Inflammatory macrophage treated with lipopolysaccharide for 1 hour (primary cell): ENCODE measurements around the gene BORCS6.
A peak's percentile ranks its signal among the peaks of the same experiment; 100 is the strongest.

ENCODE experiments used
- DNase-seq, 2 donors: peaks; one replicate each; pipeline ENCODE4 v3.0.0-alpha.2; 2020 to 2022

BORCS6 gene

DNA sequence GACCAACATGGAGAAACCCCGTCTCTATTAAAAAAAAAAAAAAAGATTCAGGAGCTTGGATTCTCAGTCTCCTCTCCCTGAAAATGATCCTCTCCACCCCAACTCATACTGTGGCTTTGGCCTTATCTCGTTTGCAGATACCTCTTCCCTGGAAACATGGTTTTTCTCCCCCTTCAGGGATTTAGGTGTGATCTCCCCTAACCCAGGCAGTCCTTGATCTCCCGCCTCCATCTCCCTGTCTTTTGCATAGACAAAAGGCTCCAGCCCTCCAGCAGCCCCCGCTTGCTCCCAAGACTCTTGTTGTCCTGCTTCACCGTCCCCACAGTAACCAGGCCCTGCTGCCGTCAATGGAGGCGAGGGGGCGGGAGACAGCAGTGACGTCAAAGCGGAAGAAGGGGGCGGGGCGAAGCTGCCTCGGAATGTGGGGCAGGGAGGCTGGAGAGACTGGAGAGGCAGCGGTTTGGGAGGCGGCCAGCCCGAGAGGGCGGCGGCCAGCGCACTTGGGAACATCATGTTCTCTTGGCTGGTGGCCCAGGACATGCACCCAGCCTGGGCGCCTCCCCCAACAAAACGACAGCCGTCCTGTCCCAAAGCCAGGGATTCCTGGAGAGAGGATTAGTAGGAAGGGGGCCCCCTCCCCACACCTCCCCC, 35.9 kb downstream of the BORCS6 start:
- DNase-seq = peak; percentile 89 to 99

- DNase-seq = peak; percentile 88 to 97
These were observed 36.4 kb downstream of the BORCS6 start for GRCh38 chr17:8153525-8153956.

GRCh38 chr17:8153031-8153451, 36.9 kb downstream of the BORCS6 start:
- no peak for DNase-seq

DNA sequence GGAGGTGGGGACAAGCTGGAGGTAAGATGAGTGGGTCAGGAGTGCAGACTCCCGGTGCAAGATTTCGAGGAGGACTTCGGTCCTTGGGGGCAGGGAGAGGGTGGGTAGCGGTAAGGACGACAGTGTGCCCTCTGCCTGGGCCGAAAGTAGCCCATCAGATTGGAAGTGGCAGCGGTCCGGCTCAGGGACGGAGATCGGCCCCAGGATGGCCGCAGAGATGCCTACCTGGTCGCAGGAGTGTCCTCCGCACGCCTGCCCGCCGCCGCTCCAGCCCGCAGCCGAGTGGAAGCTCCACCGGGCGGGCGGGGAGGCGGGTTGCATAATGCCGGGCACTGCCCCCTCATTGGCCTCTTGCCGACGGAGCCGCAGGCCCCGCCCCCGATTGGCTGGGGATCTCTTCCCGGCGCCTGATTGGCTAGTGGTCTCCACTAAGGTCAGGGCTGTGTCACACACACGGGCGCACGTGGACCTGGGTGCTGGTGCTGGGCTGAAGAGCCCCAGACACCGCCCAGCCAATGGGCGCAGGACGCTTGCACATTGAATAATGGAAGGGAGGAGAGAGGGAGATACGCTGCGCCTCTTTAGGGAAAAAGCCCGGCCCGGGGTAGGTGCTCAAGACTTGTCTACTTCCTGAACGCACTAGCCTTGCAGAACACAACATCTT, 37.7 kb downstream of the BORCS6 start, which contains the start of gene PER1:
Gene PER1 (minus strand): TSS at position 293 of the 664 bp plus-strand sequence. CDS start 1,698 bp downstream, outside the sequence.
- peak; percentile 90 to 95 for DNase-seq

DNA sequence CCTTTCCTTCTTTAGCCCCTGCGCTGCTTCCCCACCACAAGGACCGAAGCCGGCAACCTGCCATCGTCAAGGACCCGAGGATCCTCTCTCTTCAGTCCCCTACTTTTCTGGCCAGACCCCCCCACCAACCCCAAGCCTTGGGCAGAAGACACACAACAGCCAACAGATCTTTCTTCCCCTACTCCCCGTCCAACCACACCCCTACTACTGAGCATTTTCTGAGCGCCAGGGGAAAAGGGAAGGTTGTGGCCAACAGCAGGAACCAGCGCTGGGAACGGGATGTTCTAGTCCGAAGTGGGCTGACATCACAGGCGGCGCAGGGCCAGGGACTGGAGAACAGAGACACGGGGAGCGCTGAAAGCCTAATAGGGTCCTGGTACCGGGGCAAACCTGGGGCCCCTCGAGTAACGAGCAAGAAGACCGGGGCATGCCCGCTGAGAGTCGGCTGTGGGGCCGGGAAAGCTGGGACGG, 38.3 kb downstream of the BORCS6 start:
- peak; percentile 70 to 76 for DNase-seq

DNA sequence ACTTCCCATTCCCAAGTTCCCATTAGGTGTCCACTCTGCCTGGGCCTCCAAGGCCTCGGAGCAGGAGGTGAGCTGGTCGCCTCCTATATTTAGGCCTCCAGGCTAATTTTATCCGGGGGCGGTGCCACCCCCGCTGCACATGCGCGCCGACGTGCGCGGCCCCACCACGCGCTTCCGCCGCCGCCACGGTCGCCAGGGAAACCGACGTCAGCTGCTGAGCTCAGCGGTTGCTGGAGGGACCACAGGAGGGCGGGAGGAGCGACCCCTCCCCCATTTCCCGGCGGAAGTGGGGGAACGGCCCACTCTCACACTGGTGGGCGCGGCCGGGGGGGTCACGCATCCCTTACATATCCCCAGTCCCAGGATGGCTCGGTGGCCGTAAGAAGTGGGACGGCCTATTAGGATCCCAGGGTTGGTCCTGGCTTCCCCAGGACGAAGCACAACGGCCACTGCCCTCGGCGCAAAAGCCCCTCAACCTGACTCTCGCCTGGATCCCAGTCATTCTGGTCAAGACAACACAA, 38.8 kb downstream of the BORCS6 start:
- peak; percentile 43 to 67 for DNase-seq

- no peak for DNase-seq
These were observed 39.5 kb downstream of the BORCS6 start for GRCh38 chr17:8150194-8151119.

DNA sequence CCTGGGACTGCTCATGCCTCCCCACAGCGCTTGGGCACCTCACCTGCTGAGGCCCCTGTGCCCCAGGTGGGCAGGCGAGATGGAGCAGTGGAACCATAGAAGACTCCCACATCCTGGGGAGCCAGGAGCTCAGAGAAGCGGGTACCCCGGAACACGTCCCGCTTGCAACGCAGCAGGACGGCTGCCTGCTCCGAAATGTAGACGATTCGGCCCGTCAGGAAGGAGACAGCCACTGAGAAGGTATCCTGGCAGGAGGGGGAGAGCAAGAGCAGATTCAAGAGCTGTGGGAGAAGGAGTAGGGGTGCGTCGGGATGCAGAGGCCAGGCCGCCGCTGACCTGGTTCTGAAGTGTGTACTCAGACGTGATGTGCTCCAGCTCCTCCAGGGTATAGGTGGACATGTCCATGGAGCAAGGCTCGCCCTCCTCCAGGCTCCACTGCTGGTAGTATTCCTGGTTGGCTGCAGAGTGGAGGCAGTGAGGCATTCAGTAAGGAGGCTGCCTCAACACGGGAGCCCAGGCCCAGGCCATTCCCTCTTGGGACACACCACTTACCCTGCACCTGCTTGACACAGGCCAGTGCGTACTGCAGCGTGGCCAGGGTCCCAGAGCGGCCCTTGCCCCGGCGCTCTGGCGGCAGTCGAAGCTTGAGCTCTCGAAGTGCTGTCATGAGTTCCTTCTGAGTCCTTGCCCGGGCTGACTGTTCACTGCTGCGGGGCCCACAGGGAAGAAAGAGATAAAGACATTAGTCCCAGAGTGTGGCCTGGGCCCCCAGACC, 40.4 kb downstream of the BORCS6 start:
- DNase-seq = no peak

DNA sequence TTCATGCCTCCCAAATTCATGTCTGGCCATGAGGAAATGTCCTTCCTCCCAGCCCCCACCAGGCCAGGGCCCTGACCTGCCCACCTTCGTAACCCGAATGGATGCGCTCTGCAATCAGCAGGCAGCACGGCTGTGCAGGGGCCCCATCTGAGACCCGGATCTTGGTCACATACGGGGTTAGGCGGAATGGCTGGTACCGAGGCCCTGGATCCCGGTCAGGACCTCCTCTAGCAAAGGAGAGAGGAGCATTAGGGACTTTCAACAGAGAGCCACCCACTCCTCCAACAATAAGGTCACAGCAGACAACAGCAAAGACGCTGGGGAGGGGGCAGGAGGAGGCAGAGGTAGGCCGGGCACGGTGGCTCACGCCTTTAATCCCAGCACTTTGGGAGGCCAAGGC, 41.4 kb downstream of the BORCS6 start:
- DNase-seq = no peak

DNA sequence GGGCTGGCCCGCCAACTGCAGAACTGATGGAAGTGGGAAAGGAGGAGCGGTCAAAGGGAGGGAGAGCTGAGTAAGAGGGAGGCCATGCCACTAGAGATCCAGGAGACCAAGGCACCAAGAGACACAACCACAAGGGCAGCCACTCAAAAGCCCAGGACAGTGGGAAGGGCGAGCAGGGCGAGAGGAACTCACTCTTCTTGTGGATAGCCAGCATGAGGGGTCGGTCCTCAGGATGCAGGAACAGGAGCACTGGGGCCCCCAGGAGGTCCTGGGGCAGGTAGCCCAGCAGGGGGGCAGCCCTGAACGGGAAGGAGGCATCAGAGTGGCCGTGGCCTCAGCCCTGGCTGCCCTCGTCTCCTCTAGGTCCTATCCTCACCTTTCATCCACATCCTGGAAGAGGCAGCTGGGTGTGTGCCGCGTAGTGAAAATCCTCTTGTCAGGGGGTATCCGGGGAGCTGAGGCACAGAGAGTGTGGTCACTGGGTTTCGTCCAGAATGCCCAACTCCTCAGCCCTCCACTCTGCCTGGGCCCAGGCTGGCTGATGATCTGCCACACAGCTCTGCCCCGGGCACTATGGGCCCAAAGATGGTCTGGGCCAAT, 42.1 kb downstream of the BORCS6 start:
- DNase-seq = no peak

DNA sequence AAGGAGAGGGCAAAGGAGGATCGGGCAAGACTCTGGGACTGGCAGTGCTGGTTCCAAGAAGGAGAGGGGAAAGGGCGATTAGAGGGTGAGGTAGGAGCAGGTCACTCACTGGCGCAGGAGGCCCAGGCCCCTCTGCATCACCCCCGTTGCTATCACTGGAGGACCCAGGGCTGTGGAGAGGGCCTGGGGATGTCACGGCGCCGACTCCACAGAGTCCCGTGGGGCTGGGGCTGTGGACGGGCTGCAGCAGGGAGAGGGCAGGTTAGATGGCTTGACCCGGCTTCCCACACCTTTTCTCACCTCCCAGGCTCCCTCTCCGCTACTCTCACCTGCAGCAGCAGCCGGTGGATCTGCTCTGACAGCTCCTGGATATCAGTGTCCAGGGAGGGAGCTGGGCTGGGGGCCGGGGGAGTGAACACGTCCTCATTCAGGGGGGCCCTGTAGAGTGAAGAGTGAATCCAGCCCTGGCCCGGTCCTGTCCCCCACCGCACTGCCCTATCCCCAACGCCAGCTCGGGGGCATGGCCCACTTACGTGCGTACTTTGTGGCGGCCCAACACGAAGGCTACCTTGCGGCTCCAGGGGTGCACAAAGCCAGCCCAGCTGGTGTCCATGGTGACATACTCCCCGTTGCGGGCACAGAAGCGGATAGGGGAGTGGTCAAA, 42.7 kb downstream of the BORCS6 start:
- no peak for DNase-seq

- DNase-seq = no peak
These were observed 43.4 kb downstream of the BORCS6 start for GRCh38 chr17:8146381-8147140.

DNA sequence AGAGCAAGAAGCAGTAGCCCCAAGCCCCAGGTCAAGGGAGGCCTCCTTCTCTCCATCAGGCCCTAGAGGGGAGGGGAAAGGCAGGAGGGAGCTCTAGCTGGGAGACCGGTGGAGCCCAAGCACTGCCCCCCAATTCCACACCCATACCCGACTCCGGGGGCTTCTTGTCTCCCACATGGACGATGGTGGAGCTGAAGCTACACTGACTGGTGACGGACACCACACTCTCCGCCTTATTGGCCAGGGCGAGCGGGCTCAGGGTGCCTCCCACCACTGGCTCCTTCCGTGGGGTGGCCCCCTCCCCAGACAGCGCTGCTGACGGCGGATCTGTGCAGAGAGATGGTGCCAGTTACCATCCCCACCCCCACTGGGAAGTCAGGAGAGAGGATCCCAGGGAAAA, 44.2 kb downstream of the BORCS6 start:
- no peak for DNase-seq

GRCh38 chr17:8144401-8145231, 45.4 kb downstream of the BORCS6 start:
- no peak for DNase-seq

- no peak for DNase-seq
These were observed 46.2 kb downstream of the BORCS6 start for GRCh38 chr17:8143581-8144400.

DNA sequence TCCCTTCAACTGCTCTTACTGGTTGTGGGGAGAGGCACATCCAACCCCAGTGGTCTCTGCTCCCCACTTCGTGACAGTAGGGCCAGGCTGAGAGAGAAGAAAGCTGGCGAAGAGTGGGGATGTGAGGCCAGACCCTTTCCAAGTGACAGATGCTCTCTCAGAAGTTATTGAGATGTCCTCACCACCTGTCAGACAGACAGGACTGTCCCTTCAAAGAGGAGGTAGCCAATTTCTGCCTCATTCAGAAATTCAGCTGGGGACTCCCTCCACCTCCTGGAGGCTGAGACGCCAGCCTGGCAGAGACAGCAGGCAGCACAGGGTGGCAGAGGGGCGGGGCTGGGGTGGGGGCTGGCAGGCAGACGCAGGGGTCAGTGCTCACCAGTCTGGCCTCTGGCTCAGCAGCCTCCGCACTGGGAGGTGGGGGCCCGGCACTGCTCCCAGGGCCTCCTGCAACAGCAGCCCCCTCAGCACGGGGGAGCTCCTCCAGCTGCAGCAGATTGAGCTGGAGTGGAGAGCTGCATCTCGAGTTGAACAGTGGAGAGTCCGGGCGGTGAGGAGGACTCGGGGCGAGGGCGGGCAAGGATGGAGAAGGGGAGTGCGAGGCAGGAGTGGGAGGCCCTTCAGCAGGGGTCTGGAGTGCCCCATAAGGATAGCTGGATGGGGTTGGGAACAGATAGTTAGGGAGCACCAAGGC, 46.9 kb downstream of the BORCS6 start:
- no peak for DNase-seq

- DNase-seq = no peak
These were observed 47.7 kb downstream of the BORCS6 start for GRCh38 chr17:8142158-8142886.
